Astrocyte of the cerebellum (primary cell): ENCODE data around the gene RNF213.

Experiments used
- DNase-seq: peaks from one replicate; pipeline ENCODE4 v3.0.0-alpha.2; 2011; ENCODE audit warnings: low read depth
- H3K4me3 ChIP-seq: 2 replicates; pipeline ENCODE4 v1.5.1; 2011; ENCODE audit warnings: mild to moderate bottlenecking, low read depth, low read length, moderate library complexity
- in situ Hi-C: cut with HindIII; loops from 2 replicates; pipeline ENCODE4 v1.10.0; 2017; ENCODE audit warnings: low sequenced_read_pairs
- TF ChIP-seq, protein P1 (sequence below): IDR thresholded peaks from 2 replicates; pipeline ENCODE4 v1.5.1; 2012; ENCODE audit warnings: low read length, low read depth, moderate library complexity, mild to moderate bottlenecking; ENCODE audit errors: missing control alignments

RNF213 gene

DNA sequence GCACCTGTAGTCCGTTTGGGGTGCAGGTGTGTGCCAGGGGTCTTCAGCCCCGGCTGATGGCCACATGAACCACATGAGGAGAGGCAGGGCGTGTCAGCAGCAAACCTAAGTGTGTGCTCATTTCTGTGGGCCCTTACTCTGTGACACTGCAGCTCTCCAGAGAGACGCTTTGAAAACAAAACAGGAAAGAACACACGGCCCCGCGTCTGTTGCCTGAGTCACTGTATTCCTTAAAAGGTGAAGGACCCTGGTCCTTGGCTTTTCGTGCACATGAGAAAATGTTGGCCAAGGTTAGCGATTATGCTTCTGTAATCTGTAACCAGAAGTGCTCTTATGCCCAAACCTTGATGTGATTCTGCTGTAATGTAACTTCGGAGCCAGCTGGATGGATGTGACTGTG lies 176.9 kb downstream of the RNF213 start:
- H3K4me3 ChIP-seq = no peak overlapping the region
- in situ Hi-C loops = loop anchor here (25.0 kb wide), 2 partner anchors 525 to 650 kb away; no protein-coding TSS in a partner anchor
- TF ChIP-seq, protein P1, sequence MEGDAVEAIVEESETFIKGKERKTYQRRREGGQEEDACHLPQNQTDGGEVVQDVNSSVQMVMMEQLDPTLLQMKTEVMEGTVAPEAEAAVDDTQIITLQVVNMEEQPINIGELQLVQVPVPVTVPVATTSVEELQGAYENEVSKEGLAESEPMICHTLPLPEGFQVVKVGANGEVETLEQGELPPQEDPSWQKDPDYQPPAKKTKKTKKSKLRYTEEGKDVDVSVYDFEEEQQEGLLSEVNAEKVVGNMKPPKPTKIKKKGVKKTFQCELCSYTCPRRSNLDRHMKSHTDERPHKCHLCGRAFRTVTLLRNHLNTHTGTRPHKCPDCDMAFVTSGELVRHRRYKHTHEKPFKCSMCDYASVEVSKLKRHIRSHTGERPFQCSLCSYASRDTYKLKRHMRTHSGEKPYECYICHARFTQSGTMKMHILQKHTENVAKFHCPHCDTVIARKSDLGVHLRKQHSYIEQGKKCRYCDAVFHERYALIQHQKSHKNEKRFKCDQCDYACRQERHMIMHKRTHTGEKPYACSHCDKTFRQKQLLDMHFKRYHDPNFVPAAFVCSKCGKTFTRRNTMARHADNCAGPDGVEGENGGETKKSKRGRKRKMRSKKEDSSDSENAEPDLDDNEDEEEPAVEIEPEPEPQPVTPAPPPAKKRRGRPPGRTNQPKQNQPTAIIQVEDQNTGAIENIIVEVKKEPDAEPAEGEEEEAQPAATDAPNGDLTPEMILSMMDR = no peak
- DNase-seq = no peak

DNA sequence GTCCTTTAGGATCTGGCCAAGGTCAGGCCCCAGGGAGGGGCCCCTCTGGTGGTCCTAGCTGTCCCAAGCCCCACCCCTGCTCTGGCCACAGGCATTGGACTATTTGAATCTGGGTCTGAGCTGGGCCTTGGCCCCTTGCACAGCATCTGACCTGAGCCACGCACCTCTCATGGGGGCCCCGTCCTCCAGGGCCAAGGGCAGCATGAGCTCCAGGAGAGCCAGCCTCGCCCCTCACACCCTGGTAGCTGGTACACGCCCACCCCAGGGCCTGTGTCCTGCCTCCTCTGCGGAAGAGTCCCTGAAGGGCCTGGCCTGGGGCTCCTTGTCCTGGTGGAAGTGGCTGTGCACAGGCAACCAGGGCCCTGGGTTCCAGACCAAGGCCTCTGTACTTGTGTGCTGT lies 178.2 kb downstream of the RNF213 start:
- DNase-seq = no peak
- in situ Hi-C loops = loop anchor here (25.0 kb wide), 2 partner anchors 523 to 648 kb away; no protein-coding TSS in a partner anchor
- TF ChIP-seq, protein P1 = no peak
- H3K4me3 ChIP-seq = no peak overlapping the region

DNA sequence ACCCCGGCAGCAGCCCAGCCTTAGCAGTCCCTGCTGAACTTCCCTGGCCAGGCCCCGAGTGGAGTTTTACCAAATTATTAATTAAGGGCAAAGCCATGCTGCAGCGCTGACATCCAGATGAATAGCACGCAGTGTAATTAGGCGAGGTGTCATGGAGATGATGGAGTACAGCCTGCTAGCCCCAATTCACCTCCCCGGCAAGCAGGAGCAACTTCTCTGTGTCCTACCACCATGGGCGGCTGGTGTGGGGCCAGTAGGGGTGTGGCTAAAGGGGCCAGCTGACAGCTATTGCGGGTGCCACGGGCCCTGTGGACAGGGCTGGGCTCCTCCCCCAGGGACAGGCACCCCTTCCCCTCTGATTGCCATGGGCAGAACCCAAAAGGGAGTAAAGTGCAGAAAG lies 178.8 kb downstream of the RNF213 start:
- DNase-seq = no peak
- in situ Hi-C loops = loop anchor here (25.0 kb wide), 2 partner anchors 523 to 648 kb away; no protein-coding TSS in a partner anchor
- H3K4me3 ChIP-seq = no peak overlapping the region
- TF ChIP-seq, protein P1 = no peak

DNA sequence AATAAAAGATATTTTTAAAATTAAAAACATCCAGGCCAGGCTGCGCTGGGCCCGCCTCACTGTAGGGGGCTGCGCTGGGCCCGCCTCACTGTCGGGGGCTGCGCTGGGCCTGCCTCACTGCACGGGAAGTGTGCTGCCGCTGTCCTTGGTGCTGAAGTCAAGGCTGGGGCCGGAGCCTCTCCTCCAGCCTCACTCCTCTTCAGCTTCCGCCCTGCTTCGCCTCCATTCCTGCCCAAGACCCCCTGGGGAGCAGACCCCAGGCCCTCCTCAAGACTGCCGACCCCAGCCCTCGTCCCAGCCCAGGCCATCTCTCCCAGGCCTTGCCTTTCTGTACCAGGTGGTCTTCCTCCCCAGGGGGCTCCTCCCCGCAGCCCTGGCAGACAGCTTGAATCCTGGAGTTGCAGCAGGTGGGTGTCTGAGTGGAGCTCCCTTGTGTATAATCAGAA lies 180.5 kb downstream of the RNF213 start:
- H3K4me3 ChIP-seq = no peak overlapping the region
- no peak for DNase-seq
- TF ChIP-seq, protein P1 = peak; percentile 7
- in situ Hi-C loops = loop anchor here (25.0 kb wide), 2 partner anchors 521 to 646 kb away; no protein-coding TSS in a partner anchor

DNA sequence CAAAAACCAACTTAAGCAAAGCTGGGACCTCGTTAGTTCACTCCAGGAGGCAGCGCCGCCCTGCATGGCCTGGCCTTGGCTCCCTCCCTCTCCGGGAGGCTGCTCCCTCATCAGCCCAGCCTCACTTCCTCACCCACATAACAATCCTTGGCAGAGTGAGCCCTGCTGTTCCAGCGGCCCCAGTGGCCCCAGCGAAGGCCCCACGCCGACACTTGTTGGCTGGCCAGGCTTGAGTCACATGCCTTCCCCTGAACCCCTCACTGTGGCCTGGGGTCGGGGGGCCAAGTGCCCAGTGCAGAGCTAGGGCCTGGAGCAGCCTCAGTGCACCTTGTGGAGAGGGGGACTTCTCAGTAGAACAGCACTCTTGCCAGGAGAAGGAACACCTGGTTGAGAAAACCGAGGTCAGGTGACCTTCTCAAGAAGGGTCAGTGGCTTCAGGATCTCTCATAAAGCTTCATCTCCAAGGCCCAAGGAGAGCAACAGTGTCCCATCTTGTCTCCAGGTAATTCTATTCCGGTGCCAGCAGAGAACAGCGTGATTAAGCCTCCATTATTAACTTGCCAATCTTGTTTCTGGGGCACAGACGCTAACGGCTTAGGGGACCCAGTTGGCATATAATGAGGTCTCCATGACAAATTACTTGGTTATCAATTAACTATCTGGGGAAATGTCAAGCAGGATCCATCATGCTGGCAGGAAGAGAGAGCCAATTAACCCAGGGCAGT lies 181.1 kb downstream of the RNF213 start:
- no peak overlapping the region for H3K4me3 ChIP-seq
- TF ChIP-seq, protein P1 = no peak
- DNase-seq = no peak
- in situ Hi-C loops = loop anchor here (25.0 kb wide), 2 partner anchors 521 to 646 kb away; no protein-coding TSS in a partner anchor

DNA sequence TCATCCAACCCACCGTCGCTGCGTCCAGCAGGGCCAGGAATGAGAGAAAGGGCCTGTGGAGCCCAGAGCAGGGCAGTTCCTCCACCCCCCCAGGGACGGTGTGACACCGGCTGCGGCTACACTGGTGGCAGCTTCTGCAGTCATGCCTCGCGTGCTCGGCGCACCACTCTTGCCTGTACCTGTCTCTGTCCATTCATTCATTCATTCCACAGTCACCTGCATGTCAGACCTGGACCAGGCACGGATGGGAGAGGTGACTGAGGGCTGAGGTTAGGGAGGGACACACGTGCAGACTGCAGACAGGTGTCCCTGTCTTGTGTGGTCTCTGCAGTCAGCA lies 181.6 kb downstream of the RNF213 start:
- no peak for DNase-seq
- TF ChIP-seq, protein P1 = no peak

More for the DNA sequence above, 181.6 kb downstream of the RNF213 start:
- in situ Hi-C loops = loop anchor here (25.0 kb wide), 2 partner anchors 520 to 645 kb away; no protein-coding TSS in a partner anchor
- no peak overlapping the region for H3K4me3 ChIP-seq
